GM12892 (cell line): ENCODE measurements around the gene KLF18.

ENCODE experiments used
- POLR2A ChIP-seq: IDR thresholded peaks from 2 replicates; pipeline ENCODE4 v1.6.1; 2011; ENCODE audit warnings: low read depth, low read length, control low read depth
- TAF1 ChIP-seq: IDR thresholded peaks from 2 replicates; pipeline ENCODE4 v1.6.1; 2011; ENCODE audit warnings: low read depth, mild to moderate bottlenecking, control low read depth, low read length, borderline replicate concordance

- TF ChIP-seq POLR2A, result no peak
- no peak for TF ChIP-seq TAF1
Measured at GRCh38 chr1:44161546-44161945, 20.1 kb upstream of the KLF18 start.
